ENCODE data around the gene EFCAB6. TPM values are rescaled to one million over a fixed set of nuclear protein-coding genes. Genes with fewer than 3 reads are reported as not detected.

Gene EFCAB6
- total RNA-seq, 6 experiments from 2014 or later, result 0.29 to 1.5 (median 0.93) TPM

DNA sequence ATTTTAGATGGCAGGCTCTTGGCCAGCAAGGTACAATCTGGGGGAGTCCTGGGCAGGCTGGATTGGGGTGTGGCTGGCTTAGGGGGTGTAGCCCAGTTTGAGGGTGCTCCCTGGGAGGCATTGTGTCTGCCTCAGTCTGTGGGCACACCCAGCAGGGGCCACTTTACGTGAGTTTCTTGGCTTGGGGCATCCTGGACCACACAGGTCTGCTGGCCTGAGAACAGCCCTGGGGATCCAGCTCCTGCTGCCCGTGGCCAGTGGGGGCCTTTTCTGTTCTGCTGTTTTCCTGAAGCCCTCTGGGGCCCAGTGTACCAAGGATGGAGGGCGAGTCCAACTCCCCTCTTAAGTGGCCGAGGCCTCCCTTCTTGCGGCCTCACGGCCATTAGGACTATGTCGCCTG is 328.4 kb downstream of the EFCAB6 start:
- no peaks in the 10 kb centered on the region for H3K4me1 ChIP-seq
- WGBS (ENCODE audit: insufficient coverage, low coverage, low lambda C conversion rate, missing lambda C conversion rate), result 100% methylated on average over 2 of the region's 7 CpGs
- no peak overlapping the region for H3K4me3 ChIP-seq
- intact Hi-C loops (cut with DNase I), result no loop called here
- DNase-seq, result no peak
- TF ChIP-seq CTCF (IDR thresholded peaks at IDR 0.05) (no peak), POLR2A (IDR thresholded peaks at IDR 0.05) (no peak)
- H3K36me3 ChIP-seq, result no peaks in the 10 kb centered on the region
- ATAC-seq, result no peak
- no peaks in the 10 kb centered on the region for H3K9me3 ChIP-seq
- no peaks in the 10 kb centered on the region for H3K27me3 ChIP-seq
- no peak overlapping the region for H3K27ac ChIP-seq

GRCh38 chr22:43483266-43483665 is 328.8 kb downstream of the EFCAB6 start:
- no peak for ATAC-seq
- no peak overlapping the region for H3K4me3 ChIP-seq
- intact Hi-C loops (cut with DNase I), result no loop called here
- no peak overlapping the region for H3K27ac ChIP-seq
- H3K9me3 ChIP-seq, result no peaks in the 10 kb centered on the region
- no peak for DNase-seq
- H3K27me3 ChIP-seq, result no peaks in the 10 kb centered on the region
- no peaks in the 10 kb centered on the region for H3K36me3 ChIP-seq
- no peak for TF ChIP-seq CTCF (IDR thresholded peaks at IDR 0.05)
- TF ChIP-seq POLR2A (IDR thresholded peaks at IDR 0.05), result no peak
- 82% methylated on average over 2 of the region's 13 CpGs for WGBS (ENCODE audit: insufficient coverage, low coverage, low lambda C conversion rate, missing lambda C conversion rate)
- H3K4me1 ChIP-seq, result no peaks in the 10 kb centered on the region

- Histone ChIP-seq H3K27me3 (no peaks in the 10 kb centered on the region), H3K27ac (no peak overlapping the region), H3K4me3 (no peak overlapping the region), H3K9me3 (no peaks in the 10 kb centered on the region), H3K36me3 (no peaks in the 10 kb centered on the region), H3K4me1 (no peaks in the 10 kb centered on the region)
- intact Hi-C loops (cut with DNase I), result no loop called here
- no peak for ATAC-seq
- no peak for DNase-seq
- WGBS (ENCODE audit: insufficient coverage, low coverage, low lambda C conversion rate, missing lambda C conversion rate), result 67% methylated on average over 2 of the region's 8 CpGs
- TF ChIP-seq POLR2A (IDR thresholded peaks at IDR 0.05) (no peak), CTCF (IDR thresholded peaks at IDR 0.05) (no peak)
Measured at GRCh38 chr22:43482318-43482625, 329.8 kb downstream of the EFCAB6 start.

GRCh38 chr22:43481568-43482317 is 330.4 kb downstream of the EFCAB6 start:
- no peaks in the 10 kb centered on the region for H3K9me3 ChIP-seq
- peak in 3 of 4 donors; percentile 22 to 51 (median 49) for ATAC-seq
- no peak for DNase-seq
- no peaks in the 10 kb centered on the region for H3K27me3 ChIP-seq
- no peak overlapping the region for H3K4me3 ChIP-seq
- no peaks in the 10 kb centered on the region for H3K4me1 ChIP-seq
- TF ChIP-seq CTCF (IDR thresholded peaks at IDR 0.05), result peak in 2 of 4 donors; percentile 26 to 37
- TF ChIP-seq POLR2A (IDR thresholded peaks at IDR 0.05), result no peak
- intact Hi-C loops (cut with DNase I), result no loop called here
- 46% methylated on average over 16 of the region's 18 CpGs for WGBS (ENCODE audit: insufficient coverage, low coverage, low lambda C conversion rate, missing lambda C conversion rate)
- no peaks in the 10 kb centered on the region for H3K36me3 ChIP-seq
- H3K27ac ChIP-seq, result no peak overlapping the region

All from right lobe of liver (tissue), 6 donors.